Caco-2 (cell line): Measurements from ENCODE around the gene KCNJ11. TPM values are rescaled to one million over a fixed set of nuclear protein-coding genes. Genes with fewer than 3 reads are reported as not detected.

Source experiments
- BruUV-seq: library from RNA; stranded (reverse); fragments of 400-500 nt; replicated peaks from 2 replicates; lab custom pipeline; 2021; lab: Mats Ljungman, UMichigan
- CTCF ChIA-PET: fragments of 300-600 bp; sonication (Branson Sonifier 250); formaldehyde crosslinking; loops from one replicate; lab custom pipeline; 2022; ENCODE audit warnings: antibody characterized with exemption; lab: Charles Lee
- POLR2A ChIA-PET: fragments of 300-600 bp; sonication (Branson Sonifier 250); formaldehyde crosslinking; loops from one replicate; lab custom pipeline; 2022; ENCODE audit warnings: antibody characterized with exemption; lab: Charles Lee
- DNase-seq, 2 experiments: peaks; one replicate each; pipeline versions ENCODE4 v3.0.0 to v3.0.0-alpha.2; 2020 to 2022
- H3K27me3 ChIP-seq: replicated peaks from 2 replicates; pipeline ENCODE4 v1.6.0; 2011; ENCODE audit warnings: low read length; ENCODE audit not compliant: control insufficient read depth, insufficient read depth
- H3K36me3 ChIP-seq: 2 replicates; pipeline ENCODE4 v1.5.1; 2011; ENCODE audit warnings: low read length; ENCODE audit not compliant: control insufficient read depth, insufficient read depth
- H3K4me1 ChIP-seq: fragments of 250-450 bp; sonication (Bioruptor Pico); 2 replicates; pipeline ENCODE4 v1.5.1; 2020; ENCODE audit warnings: mild to moderate bottlenecking
- H3K4me3 ChIP-seq: 2 replicates; pipeline ENCODE4 v1.5.1; 2011; ENCODE audit warnings: low read depth, mild to moderate bottlenecking, control low read depth, low read length
- H3K9me3 ChIP-seq: fragments of 250-450 bp; sonication (Bioruptor Pico); 2 replicates; pipeline ENCODE4 v1.5.1; 2020; ENCODE audit warnings: mild to moderate bottlenecking, moderate library complexity
- H3K27ac Mint-ChIP-seq: one replicate; pipeline ENCODE4 v1.8.0; 2022; ENCODE audit warnings: mixed read lengths; ENCODE audit not compliant: unreplicated experiment
- H3K27me3 Mint-ChIP-seq: one replicate; pipeline ENCODE4 v1.8.0; 2022; ENCODE audit warnings: mixed read lengths; ENCODE audit not compliant: insufficient read depth, unreplicated experiment
- H3K36me3 Mint-ChIP-seq: one replicate; pipeline ENCODE4 v1.8.0; 2022; ENCODE audit warnings: mild to moderate bottlenecking, mixed read lengths; ENCODE audit not compliant: insufficient read depth, unreplicated experiment
- H3K4me1 Mint-ChIP-seq: one replicate; pipeline ENCODE4 v1.8.0; 2022; ENCODE audit warnings: low read depth, mixed read lengths; ENCODE audit not compliant: unreplicated experiment
- H3K4me3 Mint-ChIP-seq: one replicate; pipeline ENCODE4 v1.8.0; 2022; ENCODE audit warnings: mild to moderate bottlenecking, moderate library complexity, mixed read lengths; ENCODE audit not compliant: unreplicated experiment
- H3K9me3 Mint-ChIP-seq: one replicate; pipeline ENCODE4 v1.8.0; 2022; ENCODE audit warnings: mixed read lengths; ENCODE audit not compliant: unreplicated experiment
- intact Hi-C: fragments of 100-400 bp; cut with micrococcal nuclease; formaldehyde crosslinking; loops from one replicate; pipeline ENCODE4 v1.10.0; 2022; ENCODE audit not compliant: unreplicated experiment
- total RNA-seq: library from RNA; stranded (reverse); gene quantifications from 2 replicates; pipeline ENCODE4 v1.2.3, GENCODE V29; 2022
- TF ChIP-seq, protein P1 (sequence below), 2 experiments: fragments of 200-600 bp in 1 of 2; IDR thresholded peaks; 1 replicate in 1 of 2; 2 replicates in 1 of 2; pipeline versions ENCODE4 v1.5.1 to v1.8.0; 2011 to 2022; ENCODE audit warnings: antibody characterized with exemption in 1 of 2, control low read depth in 1 of 2, inconsistent platforms in 1 of 2, low read depth in 1 of 2, low read length in 1 of 2, mild to moderate bottlenecking in 1 of 2, moderate library complexity in 1 of 2; ENCODE audit not compliant: insufficient read depth in 1 of 2, severe bottlenecking in 1 of 2, unreplicated experiment in 1 of 2

KCNJ11 gene
- total RNA-seq, 1 experiment from 2014 or later: 3.4 TPM

DNA sequence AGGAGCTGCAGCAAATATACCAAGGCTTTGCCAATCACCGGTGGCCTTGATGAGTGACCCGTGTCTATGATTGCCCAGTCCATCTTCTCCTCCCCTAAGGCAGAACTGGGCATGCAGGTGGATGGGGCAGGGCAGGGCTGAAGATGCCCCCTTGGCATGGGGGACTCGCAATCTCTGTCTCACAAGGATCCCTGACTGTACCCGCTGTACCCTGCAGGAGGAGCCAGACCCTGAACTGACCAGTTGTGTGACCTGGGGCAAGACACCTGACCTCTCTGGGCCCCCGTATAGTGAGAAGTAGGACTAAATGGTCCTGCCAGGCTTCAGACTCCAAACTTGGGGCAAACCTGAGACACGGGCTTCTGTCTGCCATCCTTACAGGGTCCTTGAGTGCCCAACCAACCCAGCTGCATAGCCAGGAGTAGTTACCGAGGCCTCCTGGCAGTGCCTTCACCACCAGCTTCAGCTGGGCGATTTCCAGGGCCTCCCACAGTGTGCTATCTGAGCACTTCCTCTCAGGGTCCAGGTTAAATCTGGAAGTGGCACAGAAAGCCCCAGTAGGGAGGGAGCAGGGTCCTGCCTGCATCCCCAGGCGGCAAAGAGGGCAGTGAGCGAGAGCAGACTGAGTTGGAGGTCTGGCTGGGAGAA, 6.4 kb upstream of the KCNJ11 start:
- Histone ChIP-seq H3K9me3 (no peaks in the 10 kb centered on the region), H3K4me3 (no peak overlapping the region), H3K4me1 (peaks cover 2% of the 10 kb centered on the region; the same call in 1 of the 2 replicates), H3K36me3 (no peaks in the 10 kb centered on the region), H3K27me3 (no peaks in the 10 kb centered on the region; the same call in 1 of the 2 replicates)
- peaks cover 10% of the 10 kb centered on the region for H3K27me3 Mint-ChIP-seq
- H3K4me3 Mint-ChIP-seq: no peak overlapping the region
- no peaks in the 10 kb centered on the region for H3K4me1 Mint-ChIP-seq
- intact Hi-C loops: no loop called here
- H3K27ac Mint-ChIP-seq: no peak overlapping the region
- no peaks in the 10 kb centered on the region for H3K9me3 Mint-ChIP-seq
- DNase-seq: no peak
- TF ChIP-seq, protein P1, sequence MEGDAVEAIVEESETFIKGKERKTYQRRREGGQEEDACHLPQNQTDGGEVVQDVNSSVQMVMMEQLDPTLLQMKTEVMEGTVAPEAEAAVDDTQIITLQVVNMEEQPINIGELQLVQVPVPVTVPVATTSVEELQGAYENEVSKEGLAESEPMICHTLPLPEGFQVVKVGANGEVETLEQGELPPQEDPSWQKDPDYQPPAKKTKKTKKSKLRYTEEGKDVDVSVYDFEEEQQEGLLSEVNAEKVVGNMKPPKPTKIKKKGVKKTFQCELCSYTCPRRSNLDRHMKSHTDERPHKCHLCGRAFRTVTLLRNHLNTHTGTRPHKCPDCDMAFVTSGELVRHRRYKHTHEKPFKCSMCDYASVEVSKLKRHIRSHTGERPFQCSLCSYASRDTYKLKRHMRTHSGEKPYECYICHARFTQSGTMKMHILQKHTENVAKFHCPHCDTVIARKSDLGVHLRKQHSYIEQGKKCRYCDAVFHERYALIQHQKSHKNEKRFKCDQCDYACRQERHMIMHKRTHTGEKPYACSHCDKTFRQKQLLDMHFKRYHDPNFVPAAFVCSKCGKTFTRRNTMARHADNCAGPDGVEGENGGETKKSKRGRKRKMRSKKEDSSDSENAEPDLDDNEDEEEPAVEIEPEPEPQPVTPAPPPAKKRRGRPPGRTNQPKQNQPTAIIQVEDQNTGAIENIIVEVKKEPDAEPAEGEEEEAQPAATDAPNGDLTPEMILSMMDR (IDR thresholded peaks at IDR 0.05; ENCODE audit: insufficient read depth in 1 of 2, low read depth in 1 of 2, low read length in 1 of 2, severe bottlenecking in 1 of 2, unreplicated experiment in 1 of 2): no peak
- CTCF ChIA-PET: no interaction called here
- BruUV-seq: no TSS peak
- POLR2A ChIA-PET: no interaction called here
- H3K36me3 Mint-ChIP-seq: peaks cover 4% of the 10 kb centered on the region

DNA sequence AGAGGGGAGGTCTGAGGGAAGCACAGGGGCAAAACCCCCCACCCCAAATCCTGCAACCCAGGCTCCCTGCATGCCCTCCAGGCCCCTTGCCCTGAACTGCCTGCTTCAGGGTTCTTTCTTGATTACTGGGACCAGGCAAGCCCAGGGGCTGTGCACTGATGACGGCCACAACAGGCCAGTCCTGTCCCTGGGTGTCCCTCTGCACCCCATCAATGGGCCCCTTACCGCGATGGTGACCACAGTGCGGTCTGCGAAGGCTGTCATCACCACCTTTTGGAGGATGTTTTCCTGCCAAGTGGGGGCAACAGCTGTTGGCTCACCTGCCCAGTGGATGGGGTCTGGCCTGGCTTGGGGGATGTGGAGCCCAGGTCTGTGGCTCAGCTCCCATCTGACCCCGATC, 5.0 kb upstream of the KCNJ11 start:
- ChIA-PET POLR2A (interaction anchor here (0.5 to 0.6 kb wide), 2 partner anchors 9 to 42 kb away, joined by 3 to 19 read pairs; partner anchors contain the start of gene NCR3LG1), CTCF (interaction anchor here (0.7 to 1.0 kb wide), 3 partner anchors 10 to 81 kb away, joined by 3 to 8 read pairs (median 3); no protein-coding TSS in a partner anchor)
- H3K36me3 Mint-ChIP-seq: peaks cover 4% of the 10 kb centered on the region
- Histone ChIP-seq H3K4me1 (peaks cover 3% of the 10 kb centered on the region; the same call in 1 of the 2 replicates), H3K4me3 (no peak overlapping the region), H3K36me3 (no peaks in the 10 kb centered on the region), H3K9me3 (no peaks in the 10 kb centered on the region), H3K27me3 (no peaks in the 10 kb centered on the region; the same call in 1 of the 2 replicates)
- H3K4me1 Mint-ChIP-seq: no peaks in the 10 kb centered on the region
- H3K27ac Mint-ChIP-seq: no peak overlapping the region
- no peaks in the 10 kb centered on the region for H3K9me3 Mint-ChIP-seq
- TF ChIP-seq, protein P1 (IDR thresholded peaks at IDR 0.05; ENCODE audit: insufficient read depth in 1 of 2, low read depth in 1 of 2, low read length in 1 of 2, severe bottlenecking in 1 of 2, unreplicated experiment in 1 of 2): no peak
- H3K27me3 Mint-ChIP-seq: peaks cover 5% of the 10 kb centered on the region
- no peak for DNase-seq
- no peak overlapping the region for H3K4me3 Mint-ChIP-seq
- no TSS peak for BruUV-seq
- intact Hi-C loops: no loop called here

DNA sequence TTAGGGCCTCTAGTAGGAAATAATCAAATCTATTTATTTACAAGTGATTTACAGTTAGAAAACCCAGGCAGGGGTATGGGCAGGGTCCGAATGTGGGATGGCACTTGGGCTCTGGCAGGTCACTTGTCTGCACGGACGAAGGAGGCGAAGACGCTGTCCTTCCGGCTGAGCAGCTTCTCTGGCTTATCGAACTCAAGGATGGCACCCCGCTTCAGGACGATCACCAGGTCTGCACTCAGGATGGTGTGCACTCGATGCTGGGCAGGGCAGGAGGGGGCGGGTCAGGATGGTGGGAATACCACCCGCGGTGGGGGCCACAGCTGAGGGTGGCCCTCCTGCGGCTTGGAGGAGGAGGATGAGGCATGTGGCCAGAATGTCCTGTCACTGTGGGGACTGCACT, 4.4 kb upstream of the KCNJ11 start:
- H3K9me3 Mint-ChIP-seq: no peaks in the 10 kb centered on the region
- DNase-seq: no peak
- H3K27ac Mint-ChIP-seq: no peak overlapping the region
- TF ChIP-seq, protein P1 (IDR thresholded peaks at IDR 0.05; ENCODE audit: insufficient read depth in 1 of 2, low read depth in 1 of 2, low read length in 1 of 2, severe bottlenecking in 1 of 2, unreplicated experiment in 1 of 2): no peak
- peaks cover 5% of the 10 kb centered on the region for H3K27me3 Mint-ChIP-seq
- H3K4me3 Mint-ChIP-seq: no peak overlapping the region
- H3K27me3 ChIP-seq: no peaks in the 10 kb centered on the region; the same call in 1 of the 2 replicates
- H3K36me3 ChIP-seq: no peaks in the 10 kb centered on the region
- ChIA-PET POLR2A (no interaction called here), CTCF (interaction anchor here (0.6 to 1.0 kb wide), 2 partner anchors 80 kb away, joined by 3 read pairs; no protein-coding TSS in a partner anchor)
- peaks cover 3% of the 10 kb centered on the region; the same call in 1 of the 2 replicates for H3K4me1 ChIP-seq
- intact Hi-C loops: no loop called here
- H3K9me3 ChIP-seq: no peaks in the 10 kb centered on the region
- BruUV-seq: no TSS peak
- H3K4me3 ChIP-seq: no peak overlapping the region
- no peaks in the 10 kb centered on the region for H3K4me1 Mint-ChIP-seq
- H3K36me3 Mint-ChIP-seq: peaks cover 4% of the 10 kb centered on the region
